Measurements from ENCODE around the gene UBE2H.
"Not testable (repeated sequence)": the region's sequence is repeated elsewhere in the genome, so short reads cannot be mapped to it uniquely, and the experiment has no call there.

DNA sequence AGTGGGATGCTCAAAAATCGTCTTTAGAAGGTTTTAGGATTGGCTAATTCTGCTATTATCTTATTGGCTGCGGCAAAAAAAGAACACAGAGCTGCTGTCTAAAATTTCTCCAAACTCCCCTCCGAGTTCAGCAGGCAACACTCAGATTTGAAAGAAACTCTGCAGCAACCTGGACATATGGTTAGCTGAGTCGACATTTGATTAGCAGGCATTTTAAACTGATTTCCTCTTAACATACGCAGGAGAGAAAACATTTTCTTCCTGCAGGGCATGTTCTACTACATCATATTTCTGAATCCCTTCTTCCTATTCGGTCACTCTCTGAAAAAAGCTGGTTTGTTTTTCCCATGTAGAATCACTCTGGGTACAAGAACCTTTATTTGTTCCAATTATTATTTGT, 119.4 kb downstream of the UBE2H start:
- TF ChIP-seq POLR2A (IDR thresholded peaks at IDR 0.05; ENCODE audit: low read depth, low read length); RAD21 (IDR thresholded peaks at IDR 0.05; ENCODE audit: low read length); BHLHE40 (IDR thresholded peaks at IDR 0.05; ENCODE audit: low read depth, low read length); CEBPB (IDR thresholded peaks at IDR 0.05; ENCODE audit: low read depth, low read length); MXI1 (IDR thresholded peaks at IDR 0.05; ENCODE audit: borderline replicate concordance, low read depth, low read length): not testable (repeated sequence)
- TF ChIP-seq, protein P1, sequence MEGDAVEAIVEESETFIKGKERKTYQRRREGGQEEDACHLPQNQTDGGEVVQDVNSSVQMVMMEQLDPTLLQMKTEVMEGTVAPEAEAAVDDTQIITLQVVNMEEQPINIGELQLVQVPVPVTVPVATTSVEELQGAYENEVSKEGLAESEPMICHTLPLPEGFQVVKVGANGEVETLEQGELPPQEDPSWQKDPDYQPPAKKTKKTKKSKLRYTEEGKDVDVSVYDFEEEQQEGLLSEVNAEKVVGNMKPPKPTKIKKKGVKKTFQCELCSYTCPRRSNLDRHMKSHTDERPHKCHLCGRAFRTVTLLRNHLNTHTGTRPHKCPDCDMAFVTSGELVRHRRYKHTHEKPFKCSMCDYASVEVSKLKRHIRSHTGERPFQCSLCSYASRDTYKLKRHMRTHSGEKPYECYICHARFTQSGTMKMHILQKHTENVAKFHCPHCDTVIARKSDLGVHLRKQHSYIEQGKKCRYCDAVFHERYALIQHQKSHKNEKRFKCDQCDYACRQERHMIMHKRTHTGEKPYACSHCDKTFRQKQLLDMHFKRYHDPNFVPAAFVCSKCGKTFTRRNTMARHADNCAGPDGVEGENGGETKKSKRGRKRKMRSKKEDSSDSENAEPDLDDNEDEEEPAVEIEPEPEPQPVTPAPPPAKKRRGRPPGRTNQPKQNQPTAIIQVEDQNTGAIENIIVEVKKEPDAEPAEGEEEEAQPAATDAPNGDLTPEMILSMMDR (conservative IDR thresholded peaks at IDR 0.05; ENCODE audit: low read depth, low read length) = not testable (repeated sequence)
- TF ChIP-seq, protein P2, sequence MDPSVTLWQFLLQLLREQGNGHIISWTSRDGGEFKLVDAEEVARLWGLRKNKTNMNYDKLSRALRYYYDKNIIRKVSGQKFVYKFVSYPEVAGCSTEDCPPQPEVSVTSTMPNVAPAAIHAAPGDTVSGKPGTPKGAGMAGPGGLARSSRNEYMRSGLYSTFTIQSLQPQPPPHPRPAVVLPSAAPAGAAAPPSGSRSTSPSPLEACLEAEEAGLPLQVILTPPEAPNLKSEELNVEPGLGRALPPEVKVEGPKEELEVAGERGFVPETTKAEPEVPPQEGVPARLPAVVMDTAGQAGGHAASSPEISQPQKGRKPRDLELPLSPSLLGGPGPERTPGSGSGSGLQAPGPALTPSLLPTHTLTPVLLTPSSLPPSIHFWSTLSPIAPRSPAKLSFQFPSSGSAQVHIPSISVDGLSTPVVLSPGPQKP (IDR thresholded peaks at IDR 0.05; ENCODE audit: borderline replicate concordance, low read depth, low read length) = not testable (repeated sequence)

All from IMR-90 (cell line).